GM23338 (cell line): ENCODE data around the gene HLCS. TPM values are rescaled to one million over a fixed set of nuclear protein-coding genes. Genes with fewer than 3 reads are reported as not detected.
A peak's percentile ranks its signal among the peaks of the same experiment; 100 is the strongest.

ENCODE experiments used
- ATAC-seq: fragments of 200-7000 bp; cut with Tn5 transposase; 3 replicates; pipeline ENCODE4 v1.9.1; 2020
- DNase-seq: peaks from one replicate; pipeline ENCODE4 v3.0.0-alpha.2; 2015; ENCODE audit warnings: low spot score
- H2AFZ ChIP-seq: fragments of 200-600 bp; sonication (generic); 2 replicates; pipeline ENCODE4 v1.8.0; 2016; ENCODE audit warnings: antibody characterized with exemption, mild to moderate bottlenecking, moderate library complexity
- H3F3A ChIP-seq: fragments of 200-600 bp; sonication (generic); replicated peaks from 2 replicates; pipeline ENCODE4 v1.8.0; 2017; ENCODE audit warnings: antibody characterized with exemption, mixed run types, low read depth
- H3K27ac ChIP-seq: fragments of 200-600 bp; sonication (generic); 2 replicates; pipeline ENCODE4 v1.6.1; 2016; ENCODE audit warnings: low read depth
- H3K27me3 ChIP-seq: fragments of 200-600 bp; sonication (generic); 2 replicates; pipeline ENCODE4 v1.8.0; 2016; ENCODE audit warnings: mild to moderate bottlenecking, mixed run types, moderate library complexity; ENCODE audit not compliant: insufficient read depth
- H3K36me3 ChIP-seq: fragments of 200-600 bp; sonication (generic); 2 replicates; pipeline ENCODE4 v1.8.0; 2016; ENCODE audit warnings: mild to moderate bottlenecking; ENCODE audit not compliant: insufficient read depth
- H3K4me1 ChIP-seq: fragments of 200-600 bp; sonication (generic); 2 replicates; pipeline ENCODE4 v1.8.0; 2016; ENCODE audit warnings: mild to moderate bottlenecking, moderate library complexity; ENCODE audit not compliant: insufficient read depth
- H3K4me2 ChIP-seq: fragments of 200-600 bp; sonication (generic); 2 replicates; pipeline ENCODE4 v1.7.1; 2017; ENCODE audit warnings: mixed run types
- H3K4me3 ChIP-seq: fragments of 200-600 bp; sonication (generic); 2 replicates; pipeline ENCODE4 v1.6.1; 2016; ENCODE audit warnings: mixed run types
- H3K79me2 ChIP-seq: fragments of 200-600 bp; sonication (generic); replicated peaks from 2 replicates; pipeline ENCODE4 v1.8.0; 2017; ENCODE audit warnings: mild to moderate bottlenecking; ENCODE audit not compliant: insufficient read depth
- H3K9me2 ChIP-seq: fragments of 200-600 bp; sonication (generic); 2 replicates; pipeline ENCODE4 v1.8.0; 2017; ENCODE audit not compliant: insufficient read depth
- H4K20me1 ChIP-seq: fragments of 200-600 bp; sonication (generic); replicated peaks from 2 replicates; pipeline ENCODE4 v1.8.0; 2017; ENCODE audit warnings: mild to moderate bottlenecking; ENCODE audit not compliant: insufficient read depth
- H3K27ac Mint-ChIP-seq: 2 replicates; pipeline ENCODE4 v1.8.0; 2020; ENCODE audit warnings: inconsistent platforms, mild to moderate bottlenecking, moderate library complexity, mixed read lengths
- H3K27me3 Mint-ChIP-seq: 3 replicates; pipeline ENCODE4 v1.8.0; 2022; ENCODE audit warnings: low read depth, mild to moderate bottlenecking, moderate library complexity, mixed read lengths, inconsistent platforms; ENCODE audit not compliant: insufficient read depth, poor library complexity
- H3K36me3 Mint-ChIP-seq: 3 replicates; pipeline ENCODE4 v1.8.0; 2021; ENCODE audit warnings: low read depth, mild to moderate bottlenecking, inconsistent platforms, moderate library complexity, mixed read lengths
- H3K4me1 Mint-ChIP-seq: 3 replicates; pipeline ENCODE4 v1.8.0; 2020; ENCODE audit warnings: mild to moderate bottlenecking, inconsistent platforms, mixed read lengths
- H3K4me3 Mint-ChIP-seq: 3 replicates; pipeline ENCODE4 v1.8.0; 2021; ENCODE audit warnings: moderate library complexity, mild to moderate bottlenecking, inconsistent platforms, mixed read lengths
- H3K9me3 Mint-ChIP-seq: 3 replicates; pipeline ENCODE4 v1.8.0; 2020; ENCODE audit warnings: moderate library complexity, mild to moderate bottlenecking, inconsistent platforms, mixed read lengths
- CREB1 ChIP-seq: fragments of 250-450 bp; sonication (Bioruptor Pico); IDR thresholded peaks from 2 replicates; pipeline ENCODE4 v1.5.0; 2020; ENCODE audit warnings: low read depth, mild to moderate bottlenecking, moderate library complexity
- EZH2phosphoT487 ChIP-seq: fragments of 200-600 bp; sonication (generic); IDR thresholded peaks from one replicate; pipeline ENCODE4 v1.8.1; 2018; ENCODE audit warnings: antibody characterized with exemption; ENCODE audit not compliant: unreplicated experiment
- NANOG ChIP-seq: IDR thresholded peaks from 2 replicates; pipeline ENCODE4 v1.6.1; 2016; ENCODE audit warnings: antibody characterized with exemption, borderline replicate concordance
- POLR2AphosphoS5 ChIP-seq: IDR thresholded peaks from 2 replicates; pipeline ENCODE4 v1.6.1; 2016; ENCODE audit warnings: antibody characterized with exemption, low read depth
- STAT1 ChIP-seq: IDR thresholded peaks from one replicate; pipeline ENCODE4 v1.6.1; 2016; ENCODE audit warnings: antibody characterized with exemption; ENCODE audit not compliant: unreplicated experiment
- ZNF114 ChIP-seq: fragments of 250-450 bp; sonication (Bioruptor Pico); IDR thresholded peaks from 2 replicates; pipeline ENCODE4 v1.5.0; 2020; ENCODE audit warnings: mild to moderate bottlenecking, moderate library complexity
- polyA plus RNA-seq: library from polyadenylated mRNA; unstranded; fragments of >200 nt; fragmentation: Nextera tagmentation; extraction: Ambion mirVana; gene quantifications from 2 replicates; pipeline ENCODE4 v1.2.1, GENCODE V29; 2016
- total RNA-seq: library from RNA; depleted of rRNA; stranded (reverse); fragments of >200 nt; shearing (Covaris generic); gene quantifications from 2 replicates; pipeline ENCODE4 v1.2.3, GENCODE V29; 2014
- TF ChIP-seq, protein P1 (sequence below): fragments of 250-450 bp; sonication (Bioruptor Pico); IDR thresholded peaks from 2 replicates; pipeline ENCODE4 v1.5.0; 2020; ENCODE audit warnings: mild to moderate bottlenecking, moderate library complexity

The HLCS gene
- total and polyA plus RNA-seq, 2 experiments from 2014 or later: 6.1 to 14.7 TPM

DNA sequence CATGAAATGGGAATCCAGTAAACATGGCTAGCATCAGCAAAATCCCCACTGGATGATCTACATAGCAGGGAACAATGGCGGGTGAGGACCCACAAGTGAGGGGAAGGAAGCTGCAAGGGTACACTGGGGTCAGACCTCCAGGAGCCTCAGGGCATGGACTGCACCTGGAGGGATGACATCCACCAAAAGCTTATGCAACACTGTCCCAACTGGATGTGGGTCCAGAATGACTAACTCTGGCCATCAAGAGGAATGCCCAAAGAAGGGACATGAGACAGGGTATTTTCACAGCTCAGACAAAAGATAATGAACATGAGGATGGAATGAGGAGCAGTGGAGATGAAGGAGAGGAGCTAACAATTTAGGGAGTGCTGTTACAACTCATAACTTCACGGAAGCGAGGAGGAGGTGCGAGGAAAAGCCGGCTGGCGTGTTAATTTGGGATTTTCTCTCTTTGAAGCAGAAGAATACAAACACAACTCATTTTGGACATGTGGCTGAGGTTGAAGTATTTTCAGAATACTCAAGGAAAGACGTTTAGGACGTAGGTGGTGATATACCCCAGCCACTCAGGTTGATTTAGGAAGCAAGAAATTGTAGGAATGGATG is 5.7 kb downstream of the HLCS start:
- H3K4me3 ChIP-seq: no peak overlapping the region
- no peaks in the 10 kb centered on the region for H4K20me1 ChIP-seq
- Mint-ChIP-seq H3K27me3 (peaks cover 14% of the 10 kb centered on the region), H3K36me3 (peaks cover 16% of the 10 kb centered on the region), H3K9me3 (no peaks in the 10 kb centered on the region; the same call in 2 of the 3 replicates), H3K4me1 (peaks cover 17% of the 10 kb centered on the region), H3K27ac (no peak overlapping the region), H3K4me3 (no peak overlapping the region)
- H3K27me3 ChIP-seq: no peaks in the 10 kb centered on the region
- DNase-seq (no peak), ATAC-seq (no peak)
- TF ChIP-seq NANOG (no peak), STAT1 (no peak), ZNF114 (no peak)
- TF ChIP-seq, protein P1, sequence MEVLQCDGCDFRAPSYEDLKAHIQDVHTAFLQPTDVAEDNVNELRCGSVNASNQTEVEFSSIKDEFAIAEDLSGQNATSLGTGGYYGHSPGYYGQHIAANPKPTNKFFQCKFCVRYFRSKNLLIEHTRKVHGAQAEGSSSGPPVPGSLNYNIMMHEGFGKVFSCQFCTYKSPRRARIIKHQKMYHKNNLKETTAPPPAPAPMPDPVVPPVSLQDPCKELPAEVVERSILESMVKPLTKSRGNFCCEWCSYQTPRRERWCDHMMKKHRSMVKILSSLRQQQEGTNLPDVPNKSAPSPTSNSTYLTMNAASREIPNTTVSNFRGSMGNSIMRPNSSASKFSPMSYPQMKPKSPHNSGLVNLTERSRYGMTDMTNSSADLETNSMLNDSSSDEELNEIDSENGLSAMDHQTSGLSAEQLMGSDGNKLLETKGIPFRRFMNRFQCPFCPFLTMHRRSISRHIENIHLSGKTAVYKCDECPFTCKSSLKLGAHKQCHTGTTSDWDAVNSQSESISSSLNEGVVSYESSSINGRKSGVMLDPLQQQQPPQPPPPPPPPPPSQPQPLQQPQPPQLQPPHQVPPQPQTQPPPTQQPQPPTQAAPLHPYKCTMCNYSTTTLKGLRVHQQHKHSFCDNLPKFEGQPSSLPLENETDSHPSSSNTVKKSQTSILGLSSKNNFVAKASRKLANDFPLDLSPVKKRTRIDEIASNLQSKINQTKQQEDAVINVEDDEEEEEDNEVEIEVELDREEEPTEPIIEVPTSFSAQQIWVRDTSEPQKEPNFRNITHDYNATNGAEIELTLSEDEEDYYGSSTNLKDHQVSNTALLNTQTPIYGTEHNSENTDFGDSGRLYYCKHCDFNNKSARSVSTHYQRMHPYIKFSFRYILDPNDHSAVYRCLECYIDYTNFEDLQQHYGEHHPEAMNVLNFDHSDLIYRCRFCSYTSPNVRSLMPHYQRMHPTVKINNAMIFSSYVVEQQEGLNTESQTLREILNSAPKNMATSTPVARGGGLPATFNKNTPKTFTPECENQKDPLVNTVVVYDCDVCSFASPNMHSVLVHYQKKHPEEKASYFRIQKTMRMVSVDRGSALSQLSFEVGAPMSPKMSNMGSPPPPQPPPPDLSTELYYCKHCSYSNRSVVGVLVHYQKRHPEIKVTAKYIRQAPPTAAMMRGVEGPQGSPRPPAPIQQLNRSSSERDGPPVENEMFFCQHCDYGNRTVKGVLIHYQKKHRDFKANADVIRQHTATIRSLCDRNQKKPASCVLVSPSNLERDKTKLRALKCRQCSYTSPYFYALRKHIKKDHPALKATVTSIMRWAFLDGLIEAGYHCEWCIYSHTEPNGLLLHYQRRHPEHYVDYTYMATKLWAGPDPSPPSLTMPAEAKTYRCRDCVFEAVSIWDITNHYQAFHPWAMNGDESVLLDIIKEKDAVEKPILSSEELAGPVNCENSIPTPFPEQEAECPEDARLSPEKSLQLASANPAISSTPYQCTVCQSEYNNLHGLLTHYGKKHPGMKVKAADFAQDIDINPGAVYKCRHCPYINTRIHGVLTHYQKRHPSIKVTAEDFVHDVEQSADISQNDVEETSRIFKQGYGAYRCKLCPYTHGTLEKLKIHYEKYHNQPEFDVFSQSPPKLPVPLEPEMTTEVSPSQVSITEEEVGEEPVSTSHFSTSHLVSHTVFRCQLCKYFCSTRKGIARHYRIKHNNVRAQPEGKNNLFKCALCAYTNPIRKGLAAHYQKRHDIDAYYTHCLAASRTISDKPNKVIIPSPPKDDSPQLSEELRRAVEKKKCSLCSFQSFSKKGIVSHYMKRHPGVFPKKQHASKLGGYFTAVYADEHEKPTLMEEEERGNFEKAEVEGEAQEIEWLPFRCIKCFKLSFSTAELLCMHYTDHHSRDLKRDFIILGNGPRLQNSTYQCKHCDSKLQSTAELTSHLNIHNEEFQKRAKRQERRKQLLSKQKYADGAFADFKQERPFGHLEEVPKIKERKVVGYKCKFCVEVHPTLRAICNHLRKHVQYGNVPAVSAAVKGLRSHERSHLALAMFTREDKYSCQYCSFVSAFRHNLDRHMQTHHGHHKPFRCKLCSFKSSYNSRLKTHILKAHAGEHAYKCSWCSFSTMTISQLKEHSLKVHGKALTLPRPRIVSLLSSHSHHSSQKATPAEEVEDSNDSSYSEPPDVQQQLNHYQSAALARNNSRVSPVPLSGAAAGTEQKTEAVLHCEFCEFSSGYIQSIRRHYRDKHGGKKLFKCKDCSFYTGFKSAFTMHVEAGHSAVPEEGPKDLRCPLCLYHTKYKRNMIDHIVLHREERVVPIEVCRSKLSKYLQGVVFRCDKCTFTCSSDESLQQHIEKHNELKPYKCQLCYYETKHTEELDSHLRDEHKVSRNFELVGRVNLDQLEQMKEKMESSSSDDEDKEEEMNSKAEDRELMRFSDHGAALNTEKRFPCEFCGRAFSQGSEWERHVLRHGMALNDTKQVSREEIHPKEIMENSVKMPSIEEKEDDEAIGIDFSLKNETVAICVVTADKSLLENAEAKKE: no peak
- H3K79me2 ChIP-seq: no peaks in the 10 kb centered on the region
- H3K4me2 ChIP-seq: no peak overlapping the region
- H3K36me3 ChIP-seq: no peaks in the 10 kb centered on the region
- no peaks in the 10 kb centered on the region for H3F3A ChIP-seq
- no peak overlapping the region for H2AFZ ChIP-seq
- no peak overlapping the region for H3K27ac ChIP-seq
- no peaks in the 10 kb centered on the region for H3K9me2 ChIP-seq
- H3K4me1 ChIP-seq: no peaks in the 10 kb centered on the region

DNA sequence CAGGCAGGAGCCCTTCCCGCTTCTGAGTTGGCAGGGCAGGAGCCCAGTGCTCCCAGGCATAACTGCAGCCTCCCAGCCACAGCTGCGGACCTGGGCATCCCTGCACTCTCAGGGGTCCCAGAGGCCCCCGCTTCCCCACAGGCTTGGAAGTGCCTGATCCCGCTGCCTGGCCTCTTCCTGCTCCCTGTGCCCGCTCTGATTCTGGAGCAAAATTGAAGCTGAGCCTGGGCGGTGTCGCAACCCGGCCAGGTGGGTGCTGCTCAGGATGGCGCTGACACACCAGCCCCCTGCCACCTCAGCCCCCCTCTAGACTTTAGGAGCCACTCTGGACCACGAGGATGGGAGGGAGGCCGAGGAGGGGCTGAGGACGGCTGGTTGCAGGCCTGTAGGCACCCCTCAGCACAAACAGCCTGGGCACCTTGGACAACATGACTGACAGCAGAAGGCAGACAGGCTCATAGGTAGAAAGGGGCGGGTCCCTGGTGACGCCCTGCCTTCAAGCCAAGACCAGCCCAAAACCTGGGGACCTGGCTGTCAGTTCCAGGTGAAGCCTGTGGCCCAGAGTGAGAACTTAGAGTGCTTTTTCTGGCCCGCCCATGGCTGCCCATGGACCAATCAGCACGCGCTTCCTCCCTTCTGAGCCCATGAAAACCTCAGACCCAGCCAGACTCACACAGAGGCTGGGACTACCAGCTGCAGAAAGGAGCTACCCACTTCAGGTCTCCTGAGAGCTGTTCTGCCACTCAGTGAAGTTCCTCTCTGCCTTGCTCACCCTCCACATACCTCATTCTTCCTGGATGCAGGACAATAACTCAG is 7.2 kb downstream of the HLCS start:
- Histone ChIP-seq H2AFZ (no peak overlapping the region), H4K20me1 (no peaks in the 10 kb centered on the region), H3K4me3 (no peak overlapping the region), H3K9me2 (no peaks in the 10 kb centered on the region), H3K36me3 (no peaks in the 10 kb centered on the region), H3K4me2 (no peak overlapping the region), H3K4me1 (no peaks in the 10 kb centered on the region), H3K79me2 (no peaks in the 10 kb centered on the region), H3K27me3 (no peaks in the 10 kb centered on the region), H3K27ac (no peak overlapping the region), H3F3A (no peaks in the 10 kb centered on the region)
- ATAC-seq (peak; percentile 76), DNase-seq (peak; percentile 14)
- Mint-ChIP-seq H3K9me3 (no peaks in the 10 kb centered on the region; the same call in 2 of the 3 replicates), H3K4me3 (no peak overlapping the region), H3K27me3 (peaks cover 9% of the 10 kb centered on the region), H3K4me1 (peaks cover 4% of the 10 kb centered on the region; the same call in 2 of the 3 replicates), H3K36me3 (peaks cover 16% of the 10 kb centered on the region), H3K27ac (no peak overlapping the region)
- TF ChIP-seq NANOG (no peak), CREB1 (CRISPR knock-in tag) (no peak), EZH2phosphoT487 (no peak), ZNF114 (no peak), POLR2AphosphoS5 (no peak)
